Right ventricle myocardium inferior (tissue), 1 donor: ENCODE measurements around the gene SMIM9. TPM values are rescaled to one million over a fixed set of nuclear protein-coding genes. Genes with fewer than 3 reads are reported as not detected.
"Not testable (repeated sequence)": the region's sequence is repeated elsewhere in the genome, so short reads cannot be mapped to it uniquely, and the experiment has no call there.

Experiments used
- ATAC-seq: fragments of 200-7000 bp; cut with Tn5 transposase; one replicate; pipeline ENCODE4 v1.9.1; 2020; ENCODE audit warnings: mild to moderate bottlenecking, moderate library complexity
- DNase-seq: peaks from one replicate; pipeline ENCODE4 v3.0.0; 2021; ENCODE audit errors: missing footprints
- intact Hi-C: fragments of 100-400 bp; cut with DNase I; formaldehyde crosslinking; loops from one replicate; pipeline ENCODE4 v1.11.0; 2022
- long read RNA-seq: library from polyadenylated mRNA; unstranded; transcript quantifications from one replicate; pipeline ENCODE4 v2.0.0, GENCODE V29; 2021
- total RNA-seq: library from RNA; stranded (reverse); fragmentation: NEBNext Ultra II Directional; extraction: Animal tissue kit (Norgen Biotek cat#: 25700); gene quantifications from one replicate; pipeline ENCODE4 v1.2.1, GENCODE V29; 2021
- donor health status: DM: no; HTN: yes; CAD: no; lungs with severe emphysema.

The SMIM9 gene
- total RNA-seq: not detected
- long read RNA-seq: 0 reads

DNA sequence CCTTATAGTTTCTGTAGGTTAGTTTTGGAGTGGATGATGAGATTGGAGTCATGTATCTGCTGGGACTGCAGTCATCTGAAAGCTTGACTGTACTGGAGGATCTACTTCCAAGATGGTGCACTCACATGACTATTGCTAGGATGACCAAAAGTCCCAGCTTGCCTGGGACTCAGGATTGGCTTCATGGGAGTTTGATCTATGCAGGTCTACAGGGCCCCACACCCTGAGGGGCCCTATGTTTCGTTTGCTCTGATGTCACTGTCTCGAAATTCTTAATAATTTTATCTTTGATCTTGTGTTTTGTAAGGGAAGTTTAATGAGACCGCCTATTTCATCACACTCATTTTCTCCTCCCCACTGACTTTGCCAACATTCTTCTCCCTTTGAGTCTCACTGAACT, at the start of gene SMIM9:
Gene SMIM9 (minus strand): TSS at position 101 of the 400 bp plus-strand sequence. CDS start 3,806 bp downstream, outside the sequence.
- no peak for ATAC-seq
- no peak for DNase-seq
- intact Hi-C loops: no loop called here

GRCh38 chrX:154884069-154884468, 49.6 kb upstream of the SMIM9 start:
- DNase-seq, ATAC-seq, intact Hi-C loops: not testable (repeated sequence)

- intact Hi-C loops: no loop called here
- DNase-seq (no peak), ATAC-seq (no peak)
Observed at GRCh38 chrX:154873329-154873728, 38.9 kb upstream of the SMIM9 start.

GRCh38 chrX:154868522-154868921, 34.1 kb upstream of the SMIM9 start:
- intact Hi-C loops, DNase-seq, ATAC-seq: not testable (repeated sequence)

DNA sequence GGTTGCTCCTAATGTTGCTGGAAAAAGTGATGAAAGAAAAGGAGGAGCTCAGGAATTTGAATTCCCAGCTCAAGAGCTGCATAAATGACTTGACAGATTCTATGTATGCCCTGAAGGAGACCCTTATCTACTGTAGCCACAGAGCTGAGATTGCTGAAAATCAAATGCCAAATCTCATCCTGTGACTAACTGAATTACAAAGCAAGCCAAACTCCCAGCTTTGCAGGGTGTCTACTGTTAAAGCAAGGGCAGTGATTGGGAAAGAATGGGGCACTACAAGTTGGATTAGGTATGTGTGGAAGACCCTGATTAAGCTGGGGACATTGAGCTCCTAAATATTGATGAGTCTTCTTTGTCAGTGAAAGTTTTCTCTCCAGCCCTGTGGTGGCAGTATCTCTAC, 20.8 kb upstream of the SMIM9 start:
- no peak for DNase-seq
- intact Hi-C loops: no loop called here
- ATAC-seq: no peak

DNA sequence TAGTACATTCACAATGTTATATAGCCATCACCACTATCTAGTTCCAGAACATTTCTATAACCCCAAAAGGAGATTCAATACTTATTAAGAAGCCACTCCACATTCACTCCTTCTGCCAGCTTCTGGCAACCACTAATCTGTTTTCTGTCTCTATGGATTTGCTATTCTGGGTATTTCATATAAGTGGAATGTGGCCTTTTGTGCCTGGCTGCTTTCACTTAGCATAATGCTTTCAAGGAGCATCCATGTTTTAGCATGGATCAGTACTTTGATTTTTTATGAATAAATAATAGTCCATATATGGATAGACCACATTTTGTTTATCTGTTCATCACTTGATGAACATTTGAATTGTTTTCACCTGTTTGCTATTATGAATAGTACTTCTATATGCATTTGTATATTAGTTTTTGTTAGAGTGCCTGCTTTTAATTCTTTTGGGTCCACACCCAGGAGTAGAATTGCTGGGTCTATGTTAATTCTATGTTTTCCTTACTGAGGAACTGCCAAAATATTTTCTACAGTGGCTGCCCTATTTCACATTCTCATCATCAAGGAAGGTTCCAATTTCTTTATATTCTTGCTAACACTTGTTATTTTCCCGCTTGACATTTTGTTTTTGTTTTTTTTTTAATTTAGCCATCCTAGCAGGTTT, 16.6 kb upstream of the SMIM9 start:
- intact Hi-C loops: no loop called here
- DNase-seq (no peak), ATAC-seq (no peak)

GRCh38 chrX:154840856-154841255, 6.4 kb upstream of the SMIM9 start:
- ATAC-seq (no peak), DNase-seq (no peak)
- intact Hi-C loops: no loop called here

- DNase-seq (no peak), ATAC-seq (no peak)
- intact Hi-C loops: no loop called here
Observed at GRCh38 chrX:154836163-154836562, 1.7 kb upstream of the SMIM9 start.

DNA sequence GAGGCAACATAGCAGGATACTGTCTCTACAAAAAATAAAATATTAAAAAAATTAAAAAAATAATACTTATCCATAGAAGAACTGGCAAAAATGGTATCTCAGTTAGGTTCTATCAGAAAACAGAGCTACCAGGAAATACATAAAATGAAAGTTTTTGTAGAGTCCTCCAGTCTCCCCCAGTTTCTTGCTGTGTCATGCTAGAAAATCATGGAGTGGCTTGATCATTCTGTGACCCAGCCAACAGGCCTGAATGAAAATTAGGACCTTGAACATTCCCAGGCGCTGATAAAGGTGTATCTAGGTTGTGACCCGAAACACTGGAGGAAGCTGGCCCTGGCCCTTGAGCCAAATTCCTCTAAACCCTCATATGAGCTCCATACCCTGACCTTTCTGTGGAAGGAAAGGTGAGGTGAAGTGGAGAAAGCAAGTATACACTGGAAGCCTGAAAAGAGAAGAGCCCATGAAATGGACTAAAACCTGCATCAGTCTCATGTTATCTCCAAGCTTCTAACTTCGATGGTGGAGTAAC, 652 bp downstream of the SMIM9 start:
- ATAC-seq (no peak), DNase-seq (no peak)
- intact Hi-C loops: no loop called here

- ATAC-seq (no peak), DNase-seq (no peak)
- intact Hi-C loops: no loop called here
Observed at GRCh38 chrX:154829926-154830442, 4.5 kb downstream of the SMIM9 start.

DNA sequence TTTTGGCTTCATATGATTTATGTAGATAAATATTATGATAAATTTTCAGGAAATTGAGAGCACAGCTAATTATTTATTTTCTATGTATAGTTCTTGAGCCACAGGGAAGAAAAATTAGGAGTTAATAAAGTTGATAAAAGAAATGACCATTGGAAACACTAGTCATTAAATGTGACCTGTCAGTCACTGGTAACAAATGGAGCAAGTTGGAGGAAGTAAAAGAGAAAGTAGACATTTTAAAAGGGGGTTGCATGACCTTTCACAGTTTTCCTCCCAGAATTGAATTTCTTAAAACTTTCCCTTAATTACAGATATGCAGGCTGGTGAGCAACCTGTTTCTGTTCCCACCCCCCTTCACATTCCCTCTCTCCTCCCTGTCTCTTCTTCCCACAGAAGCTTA, 5.3 kb downstream of the SMIM9 start:
- intact Hi-C loops: no loop called here
- DNase-seq: no peak
- no peak for ATAC-seq

DNA sequence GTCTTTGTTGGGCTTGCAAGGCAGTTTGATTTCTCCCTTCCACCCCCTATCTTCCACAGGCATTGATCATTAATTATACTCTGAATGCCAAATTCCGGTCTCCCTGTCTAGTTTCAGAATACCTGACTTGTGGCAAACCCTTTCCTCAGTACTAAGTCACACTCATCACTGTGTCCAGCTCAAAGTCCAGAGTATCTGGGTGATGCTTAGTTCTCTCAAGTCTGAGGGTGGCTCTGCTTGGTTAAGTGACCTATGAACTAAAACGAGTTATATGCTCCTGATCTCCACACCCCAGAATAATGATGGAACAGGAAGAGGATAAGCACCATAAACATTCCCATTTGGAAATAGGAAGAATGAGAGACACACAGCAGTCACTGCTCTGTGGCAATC, 6.5 kb downstream of the SMIM9 start:
- intact Hi-C loops: no loop called here
- ATAC-seq (no peak), DNase-seq (no peak)

DNA sequence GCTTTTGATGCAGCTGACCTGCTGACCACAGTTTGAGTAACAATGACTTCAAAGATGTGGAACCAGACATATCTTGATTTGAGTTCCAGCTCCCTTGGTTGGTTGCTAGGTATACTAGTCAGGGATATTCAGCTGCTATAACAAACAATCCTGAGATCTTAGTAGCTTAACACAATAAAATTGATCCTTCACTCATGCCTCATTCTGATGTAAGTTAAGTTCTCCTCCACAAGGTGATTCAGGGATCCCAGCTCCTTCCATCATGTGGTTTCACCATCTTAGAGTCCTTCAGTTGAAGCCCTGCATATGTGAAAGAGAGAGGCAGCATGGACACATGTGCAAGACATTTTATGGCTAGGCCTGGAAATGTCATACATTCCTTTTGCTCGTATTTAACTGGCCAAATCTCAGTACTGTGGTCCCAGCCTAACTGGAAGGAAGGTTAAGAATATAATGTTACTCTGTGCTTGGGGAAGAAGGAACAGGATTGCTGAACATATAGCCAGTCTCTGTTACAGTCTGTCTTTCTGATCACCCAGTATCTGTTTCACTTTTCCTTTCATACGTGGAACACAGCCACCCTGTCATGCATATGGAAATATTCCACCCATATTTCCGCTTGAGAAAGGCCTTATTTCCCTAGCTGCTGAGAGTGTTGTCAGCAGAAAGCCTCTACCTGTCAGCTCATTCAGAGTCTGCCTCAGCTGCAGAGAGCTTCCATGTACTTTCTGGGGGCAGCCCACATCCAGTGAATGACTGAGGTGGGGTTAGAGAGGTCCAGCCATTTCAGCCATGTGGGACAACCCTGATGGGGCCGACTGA, 7.1 kb downstream of the SMIM9 start:
- ATAC-seq (no peak), DNase-seq (no peak)
- intact Hi-C loops: no loop called here

DNA sequence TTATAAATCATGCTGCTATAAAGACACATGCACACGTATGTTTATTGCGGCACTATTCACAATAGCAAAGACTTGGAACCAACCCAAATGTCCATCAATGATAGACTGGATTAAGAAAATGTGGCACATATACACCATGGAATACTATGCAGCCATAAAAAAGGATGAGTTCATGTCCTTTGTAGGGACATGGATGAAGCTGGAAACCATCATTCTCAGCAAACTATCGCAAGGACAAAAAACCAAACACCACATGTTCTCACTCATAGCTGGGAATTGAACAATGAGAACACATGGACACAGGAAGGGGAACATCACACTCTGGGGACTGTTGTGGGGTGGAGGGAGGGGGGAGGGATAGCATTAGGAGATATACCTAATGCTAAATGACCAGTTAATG, 8.9 kb downstream of the SMIM9 start:
- ATAC-seq, DNase-seq, intact Hi-C loops: not testable (repeated sequence)

DNA sequence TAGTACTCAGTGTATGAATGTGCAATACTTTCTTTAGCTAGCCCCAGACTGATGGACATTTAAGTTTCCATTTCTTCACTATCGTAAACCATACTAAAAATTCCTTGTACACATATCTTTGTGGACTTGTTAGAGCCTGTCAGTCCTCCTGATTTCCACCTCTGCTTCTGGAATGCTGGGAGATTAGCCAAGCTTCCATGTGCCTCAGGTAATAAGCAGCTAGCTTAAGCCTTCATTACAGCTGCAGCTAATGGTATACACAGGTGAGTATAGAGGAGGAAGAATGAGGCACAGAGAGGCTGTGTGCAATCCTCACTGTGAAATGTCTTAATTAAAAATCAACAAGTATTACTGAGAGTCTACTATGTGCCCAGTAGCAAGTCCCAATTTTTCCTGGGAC, 9.8 kb downstream of the SMIM9 start:
- DNase-seq: no peak
- no peak for ATAC-seq
- intact Hi-C loops: no loop called here

- DNase-seq (no peak), ATAC-seq (no peak)
- intact Hi-C loops: no loop called here
Observed at GRCh38 chrX:154822029-154822428, 12.4 kb downstream of the SMIM9 start.

DNA sequence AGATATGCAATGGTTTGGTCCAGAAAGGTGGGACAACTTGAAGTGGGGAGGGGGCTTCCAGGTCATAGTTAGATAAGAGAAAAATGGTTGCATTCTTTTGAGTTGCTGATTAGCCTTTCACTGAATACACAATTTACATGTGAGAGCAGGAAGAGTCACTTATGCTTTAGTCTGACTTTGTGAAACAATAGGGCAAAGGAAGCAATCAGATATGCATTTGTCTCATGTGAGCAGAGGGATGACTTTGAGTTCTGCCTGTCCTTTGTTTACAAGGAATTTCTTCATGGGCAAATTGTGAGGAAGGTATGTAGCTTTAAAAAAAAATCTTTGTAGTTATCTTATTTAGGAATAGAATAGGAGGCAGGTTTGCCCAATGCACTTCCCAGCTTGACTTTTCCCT, 12.9 kb downstream of the SMIM9 start:
- intact Hi-C loops: no loop called here
- DNase-seq (no peak), ATAC-seq (no peak)

DNA sequence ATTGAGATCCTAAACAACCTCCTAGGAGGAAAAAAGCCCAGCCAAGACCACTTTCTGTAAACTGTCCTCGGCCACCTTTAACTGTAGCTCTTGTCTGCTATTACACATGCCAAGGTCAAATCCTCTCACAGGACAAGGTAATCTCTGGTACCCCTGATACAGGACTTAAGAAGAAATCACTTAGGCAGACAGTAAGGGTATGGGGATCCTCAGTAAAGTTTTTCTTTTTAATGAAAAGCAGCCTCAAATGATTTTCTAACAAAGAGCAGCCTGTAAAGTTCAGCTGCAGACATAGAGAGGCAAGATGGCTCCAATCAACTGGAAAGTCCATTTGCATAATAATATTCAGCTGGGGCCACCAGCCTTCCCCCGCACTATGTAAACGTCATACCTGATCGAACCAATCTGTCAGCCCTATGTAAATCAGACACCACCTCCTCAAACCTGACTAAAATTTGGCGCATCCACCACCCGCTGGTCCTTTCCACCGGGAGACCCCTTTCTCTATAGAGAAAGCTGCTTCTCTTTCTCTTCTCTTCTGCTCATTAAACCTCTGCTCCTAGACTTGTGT, 14.6 kb downstream of the SMIM9 start:
- intact Hi-C loops: no loop called here
- DNase-seq: no peak
- ATAC-seq: no peak

DNA sequence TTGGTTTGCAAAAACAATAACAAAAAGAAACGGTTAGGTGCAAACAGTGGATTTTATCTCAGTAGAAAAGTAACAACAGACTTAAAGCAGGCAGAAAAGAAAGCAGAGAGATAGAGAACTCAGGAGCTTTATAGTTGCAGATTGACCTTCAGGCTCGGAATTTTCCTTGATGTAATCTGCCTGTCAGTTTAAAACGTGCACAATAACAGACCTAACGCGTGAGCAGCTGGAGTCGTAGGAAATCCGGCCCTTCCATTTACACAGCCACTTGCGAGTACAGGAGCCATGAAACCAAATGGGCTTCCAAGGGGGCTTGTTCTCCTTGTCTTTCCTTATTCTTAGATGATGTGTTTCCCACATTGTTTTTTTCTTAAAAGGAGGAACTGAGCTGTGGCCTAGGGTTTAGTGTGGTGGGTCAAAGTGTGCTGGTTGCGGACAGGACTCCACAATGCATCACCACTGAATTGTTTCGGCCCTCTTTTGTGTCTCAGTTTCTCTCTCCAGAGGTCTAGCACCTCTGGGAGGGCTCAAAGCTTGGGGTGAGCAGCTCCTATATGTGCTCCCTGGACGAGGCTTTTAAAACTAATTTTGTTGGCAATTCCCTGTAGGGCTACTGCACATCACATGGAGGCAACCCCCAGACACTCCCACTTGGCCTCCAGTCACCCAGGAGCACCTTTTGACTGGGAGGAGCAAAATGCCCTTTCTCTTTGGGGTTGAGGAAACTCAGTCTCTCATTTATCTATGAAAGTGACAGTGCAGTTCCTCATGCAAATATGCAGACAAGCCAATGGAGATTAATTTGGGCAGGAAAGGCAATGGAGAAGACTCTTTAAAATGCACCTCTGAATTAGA, 15.3 kb downstream of the SMIM9 start:
- intact Hi-C loops: no loop called here
- no peak for ATAC-seq
- DNase-seq: no peak
